Posterior vena cava (tissue), 2 donors: Measurements from ENCODE around the gene BEX1. TPM values are rescaled to one million over a fixed set of nuclear protein-coding genes. Genes with fewer than 3 reads are reported as not detected.

Source experiments
- DNase-seq: peaks from one replicate; pipeline ENCODE4 v3.0.0-alpha.2; 2020; ENCODE audit warnings: low spot score
- intact Hi-C, 2 donors: fragments of 100-400 bp; cut with DNase I; formaldehyde crosslinking; loops; one replicate each; pipeline versions ENCODE4 v1.14.1 to v1.14.2; 2022 to 2023
- total RNA-seq, 2 donors: library from RNA; stranded (reverse); fragmentation: NEBNext Ultra II Directional; extraction: Animal tissue kit (Norgen Biotek cat#: 25700); gene quantifications; one replicate each; pipeline ENCODE4 v1.2.1, GENCODE V29; 2021
- donor health status: DM: yes; HTN: yes; CAD: no.
- donor health status: DM: yes; HTN: yes; CAD: no.

The BEX1 gene
- total RNA-seq, 2 donors from 2014 or later: 0.76 to 0.83 TPM

DNA sequence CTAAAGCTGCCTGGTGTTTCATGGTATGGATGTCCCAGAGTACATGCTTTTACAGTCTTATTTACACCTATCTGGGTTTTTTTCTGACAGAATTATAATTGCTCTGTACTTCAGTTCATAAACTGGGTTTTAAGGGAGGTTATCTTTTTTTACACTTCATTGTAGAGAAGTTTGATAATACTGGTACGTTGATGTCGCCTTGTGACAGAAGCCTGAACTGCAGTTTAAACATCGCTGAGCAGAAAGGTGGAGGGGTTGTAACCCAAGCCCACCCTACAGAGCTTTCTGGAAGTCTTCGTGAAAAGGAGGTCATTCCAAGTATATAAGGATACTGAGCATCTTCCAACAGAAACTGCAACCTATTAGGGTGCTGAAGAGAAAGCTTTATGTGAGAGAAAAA, 46.4 kb downstream of the BEX1 start:
- intact Hi-C loops: no loop called here
- no peak for DNase-seq

DNA sequence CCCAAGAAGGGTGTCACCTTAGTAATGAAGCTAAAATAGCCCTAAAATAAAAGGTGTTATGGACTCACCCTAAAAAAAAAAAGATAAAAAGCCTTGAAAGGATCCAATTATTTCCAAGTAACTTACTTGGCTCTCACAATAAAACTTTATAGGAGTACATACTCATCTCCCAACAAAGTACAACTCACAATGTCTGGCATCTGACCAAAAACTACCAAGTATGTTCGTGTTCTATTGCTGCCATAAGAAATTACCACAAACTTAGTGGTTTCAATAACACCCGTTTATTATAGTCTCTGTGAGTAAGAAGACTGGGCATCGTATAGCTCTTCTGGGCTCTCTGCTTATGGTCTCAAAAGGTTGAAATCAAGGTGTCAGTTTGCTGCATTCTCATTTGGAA, 51.0 kb downstream of the BEX1 start:
- intact Hi-C loops: no loop called here
- no peak for DNase-seq

Other genes starting within 250 kb of the BEX1 start
- 1 to 10 TPM in 1 of 2 donors, under 1 TPM in 1; 0.86 to 1.9 TPM for gene RAB40AL, start 126.9 kb downstream of the BEX1 start, total RNA-seq
- 1 to 10 TPM; 1.2 to 3.1 TPM for gene NXF3, start 29.0 kb upstream of the BEX1 start, total RNA-seq
- 10 to 100 TPM; 22.2 to 22.9 TPM for gene BEX4, start 150.9 kb upstream of the BEX1 start, total RNA-seq
- 10 to 100 TPM; 41.1 to 51.6 TPM for gene TCEAL8, start 191.0 kb upstream of the BEX1 start, total RNA-seq
- under 1 TPM; 0.33 to 0.46 TPM for gene TCEAL5, start 212.6 kb upstream of the BEX1 start, total RNA-seq
- gene BEX2, start 246.8 kb upstream of the BEX1 start, total RNA-seq: under 1 TPM in 1 of 2 donors, not detected in 1; 0.57 TPM